OCI-LY1 (cell line): ENCODE results near the gene ERGIC2.

Experiments used
- H2AFZ ChIP-seq: fragments of 200-600 bp; sonication (generic), shearing (Covaris generic); 2 replicates; pipeline ENCODE4 v1.6.0; 2014; ENCODE audit warnings: antibody characterized with exemption, mild to moderate bottlenecking, low read length
- H3F3A ChIP-seq: fragments of 200-600 bp; sonication (generic), shearing (Covaris generic); 2 replicates; pipeline ENCODE4 v1.6.0; 2014; ENCODE audit warnings: mild to moderate bottlenecking, antibody characterized with exemption, low read length, moderate library complexity; ENCODE audit not compliant: insufficient read depth
- H3K27ac ChIP-seq: fragments of 200-600 bp; sonication (generic); 2 replicates; pipeline ENCODE4 v1.5.1; 2014; ENCODE audit warnings: low read length, mixed run types, mild to moderate bottlenecking, low read depth; ENCODE audit not compliant: poor library complexity, severe bottlenecking
- H3K27me3 ChIP-seq: fragments of 200-600 bp; sonication (generic); 2 replicates; pipeline ENCODE4 v1.6.0; 2014; ENCODE audit warnings: antibody characterized with exemption, mild to moderate bottlenecking, low read length, moderate library complexity; ENCODE audit not compliant: insufficient read depth
- H3K36me3 ChIP-seq: fragments of 200-600 bp; sonication (generic); 2 replicates; pipeline ENCODE4 v1.6.1; 2014; ENCODE audit warnings: mild to moderate bottlenecking, antibody characterized with exemption, low read length, moderate library complexity, mixed read lengths; ENCODE audit not compliant: insufficient read depth
- H3K4me1 ChIP-seq: fragments of 200-600 bp; sonication (generic); 2 replicates; pipeline ENCODE4 v1.5.1; 2014; ENCODE audit warnings: mild to moderate bottlenecking, low read length, moderate library complexity; ENCODE audit not compliant: insufficient read depth, severe bottlenecking
- H3K4me2 ChIP-seq: fragments of 200-600 bp; sonication (generic), shearing (Covaris generic); 2 replicates; pipeline ENCODE4 v1.6.1; 2014; ENCODE audit warnings: low read length
- H3K4me3 ChIP-seq: fragments of 200-600 bp; sonication (generic); 2 replicates; pipeline ENCODE4 v1.5.1; 2014; ENCODE audit warnings: low read length, low read depth, mild to moderate bottlenecking, mixed read lengths; ENCODE audit not compliant: poor library complexity, severe bottlenecking
- H3K79me2 ChIP-seq: fragments of 200-600 bp; shearing (Covaris generic); 2 replicates; pipeline ENCODE4 v1.6.1; 2016; ENCODE audit warnings: mixed run types, low read length, mixed read lengths; ENCODE audit not compliant: insufficient read depth
- H3K9ac ChIP-seq: fragments of 200-600 bp; sonication (generic), shearing (Covaris generic); 2 replicates; pipeline ENCODE4 v1.6.1; 2014; ENCODE audit warnings: mild to moderate bottlenecking, low read length, mixed read lengths
- H3K9me2 ChIP-seq: fragments of 200-600 bp; sonication (generic), shearing (Covaris generic); 2 replicates; pipeline ENCODE4 v1.6.1; 2014; ENCODE audit warnings: low read depth, mild to moderate bottlenecking, low read length, mixed read lengths
- H3K9me3 ChIP-seq: fragments of 200-600 bp; shearing (Covaris generic); 2 replicates; pipeline ENCODE4 v1.6.1; 2014; ENCODE audit warnings: low read length, mixed read lengths
- H4K20me1 ChIP-seq: fragments of 200-600 bp; sonication (generic), shearing (Covaris generic); 2 replicates; pipeline ENCODE4 v1.6.0; 2016; ENCODE audit warnings: mild to moderate bottlenecking, low read length; ENCODE audit not compliant: insufficient read depth
- EZH2 ChIP-seq: fragments of 200-600 bp; sonication (generic), shearing (Covaris generic); IDR thresholded peaks from 2 replicates; pipeline ENCODE4 v1.8.0; 2017; ENCODE audit warnings: borderline replicate concordance, mixed run types, mild to moderate bottlenecking, antibody characterized with exemption, low read length, moderate library complexity, mixed read lengths
- TF ChIP-seq, protein P1 (sequence below): fragments of 200-600 bp; sonication (generic), shearing (Covaris generic); IDR thresholded peaks from 2 replicates; pipeline ENCODE4 v1.5.1; 2017; ENCODE audit warnings: mild to moderate bottlenecking, antibody characterized with exemption, low read length, moderate library complexity, mixed read lengths

ERGIC2 gene

DNA sequence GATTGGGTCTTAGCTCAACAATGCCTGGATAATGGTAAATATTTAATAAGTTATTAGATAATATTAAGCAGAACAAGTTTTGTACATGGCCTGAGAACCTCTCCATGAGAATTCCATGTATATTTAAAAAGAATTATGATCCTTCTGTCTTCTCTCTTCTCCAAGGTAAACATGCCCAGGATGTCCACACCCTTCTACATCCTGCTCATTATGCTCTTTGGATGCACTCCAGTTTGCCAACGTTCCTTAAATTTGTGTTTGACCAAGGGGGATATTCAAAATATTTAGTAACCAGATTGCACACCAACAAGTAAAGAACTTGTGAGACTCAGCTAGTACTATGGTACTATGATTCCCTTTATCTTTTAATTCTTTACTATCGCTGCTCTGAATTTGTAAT is 44.8 kb upstream of the ERGIC2 start:
- Histone ChIP-seq H3K9me3 (no peaks in the 10 kb centered on the region), H3K4me2 (no peak overlapping the region), H2AFZ (no peak overlapping the region), H3K36me3 (no peaks in the 10 kb centered on the region), H3F3A (no peaks in the 10 kb centered on the region), H3K27ac (no peak overlapping the region), H3K4me3 (no peak overlapping the region), H3K9ac (no peak overlapping the region), H3K4me1 (peaks cover 5% of the 10 kb centered on the region), H4K20me1 (no peaks in the 10 kb centered on the region), H3K9me2 (no peaks in the 10 kb centered on the region), H3K79me2 (no peaks in the 10 kb centered on the region), H3K27me3 (no peaks in the 10 kb centered on the region)
- no peak for TF ChIP-seq EZH2
- TF ChIP-seq, protein P1, sequence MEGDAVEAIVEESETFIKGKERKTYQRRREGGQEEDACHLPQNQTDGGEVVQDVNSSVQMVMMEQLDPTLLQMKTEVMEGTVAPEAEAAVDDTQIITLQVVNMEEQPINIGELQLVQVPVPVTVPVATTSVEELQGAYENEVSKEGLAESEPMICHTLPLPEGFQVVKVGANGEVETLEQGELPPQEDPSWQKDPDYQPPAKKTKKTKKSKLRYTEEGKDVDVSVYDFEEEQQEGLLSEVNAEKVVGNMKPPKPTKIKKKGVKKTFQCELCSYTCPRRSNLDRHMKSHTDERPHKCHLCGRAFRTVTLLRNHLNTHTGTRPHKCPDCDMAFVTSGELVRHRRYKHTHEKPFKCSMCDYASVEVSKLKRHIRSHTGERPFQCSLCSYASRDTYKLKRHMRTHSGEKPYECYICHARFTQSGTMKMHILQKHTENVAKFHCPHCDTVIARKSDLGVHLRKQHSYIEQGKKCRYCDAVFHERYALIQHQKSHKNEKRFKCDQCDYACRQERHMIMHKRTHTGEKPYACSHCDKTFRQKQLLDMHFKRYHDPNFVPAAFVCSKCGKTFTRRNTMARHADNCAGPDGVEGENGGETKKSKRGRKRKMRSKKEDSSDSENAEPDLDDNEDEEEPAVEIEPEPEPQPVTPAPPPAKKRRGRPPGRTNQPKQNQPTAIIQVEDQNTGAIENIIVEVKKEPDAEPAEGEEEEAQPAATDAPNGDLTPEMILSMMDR: no peak

- TF ChIP-seq, protein P1: no peak
- TF ChIP-seq EZH2: no peak
- H3K27ac ChIP-seq: no peak overlapping the region
These were observed 35.8 kb upstream of the ERGIC2 start for GRCh38 chr12:29416748-29417147.

GRCh38 chr12:29415111-29415510 is 34.1 kb upstream of the ERGIC2 start:
- Histone ChIP-seq H3K27me3 (no peaks in the 10 kb centered on the region), H3K4me1 (no peaks in the 10 kb centered on the region), H3K36me3 (no peaks in the 10 kb centered on the region), H3F3A (no peaks in the 10 kb centered on the region), H3K4me2 (no peak overlapping the region), H4K20me1 (no peaks in the 10 kb centered on the region), H3K27ac (no peak overlapping the region), H3K4me3 (no peak overlapping the region), H3K9ac (no peak overlapping the region), H3K9me2 (no peaks in the 10 kb centered on the region), H2AFZ (no peak overlapping the region), H3K9me3 (no peaks in the 10 kb centered on the region), H3K79me2 (no peaks in the 10 kb centered on the region)
- TF ChIP-seq EZH2: no peak
- TF ChIP-seq, protein P1: no peak

More at GRCh38 chr12:29416748-29417147, 35.8 kb upstream of the ERGIC2 start:
- no peak overlapping the region for H2AFZ ChIP-seq
- no peaks in the 10 kb centered on the region for H3K79me2 ChIP-seq
- no peaks in the 10 kb centered on the region for H3F3A ChIP-seq
- H3K9me2 ChIP-seq: no peaks in the 10 kb centered on the region
- no peak overlapping the region for H3K4me2 ChIP-seq
- no peak overlapping the region for H3K4me3 ChIP-seq
- H3K4me1 ChIP-seq: no peaks in the 10 kb centered on the region
- H3K9me3 ChIP-seq: no peaks in the 10 kb centered on the region
- H3K9ac ChIP-seq: no peak overlapping the region
- H3K36me3 ChIP-seq: no peaks in the 10 kb centered on the region
- H4K20me1 ChIP-seq: no peaks in the 10 kb centered on the region
- no peaks in the 10 kb centered on the region for H3K27me3 ChIP-seq
